GM23248 (cell line): ENCODE data around the gene TEX261. TPM values are rescaled to one million over a fixed set of nuclear protein-coding genes. Genes with fewer than 3 reads are reported as not detected.

ENCODE experiments used
- DNase-seq: peaks from one replicate; pipeline ENCODE4 v3.0.0-alpha.2; 2015
- H2AFZ ChIP-seq: fragments of 200-600 bp; sonication (generic); 2 replicates; pipeline ENCODE4 v1.6.1; 2016; ENCODE audit warnings: antibody characterized with exemption
- H3F3A ChIP-seq: fragments of 200-600 bp; sonication (generic); 2 replicates; pipeline ENCODE4 v1.6.1; 2016; ENCODE audit warnings: mild to moderate bottlenecking, antibody characterized with exemption, mixed run types; ENCODE audit not compliant: insufficient read depth
- H3K27ac ChIP-seq: fragments of 200-600 bp; sonication (generic); 2 replicates; pipeline ENCODE4 v1.5.1; 2016; ENCODE audit warnings: mild to moderate bottlenecking
- H3K27me3 ChIP-seq: fragments of 200-600 bp; sonication (generic); replicated peaks from 2 replicates; pipeline ENCODE4 v1.6.1; 2016; ENCODE audit warnings: mild to moderate bottlenecking; ENCODE audit not compliant: insufficient read depth
- H3K36me3 ChIP-seq: fragments of 200-600 bp; sonication (generic); 2 replicates; pipeline ENCODE4 v1.6.1; 2016; ENCODE audit warnings: low read depth, mild to moderate bottlenecking
- H3K4me1 ChIP-seq: fragments of 200-600 bp; sonication (generic); 2 replicates; pipeline ENCODE4 v1.6.1; 2016; ENCODE audit warnings: mild to moderate bottlenecking; ENCODE audit not compliant: insufficient read depth
- H3K4me2 ChIP-seq: fragments of 200-600 bp; sonication (generic); one replicate; pipeline ENCODE4 v1.6.1; 2016; ENCODE audit warnings: mild to moderate bottlenecking; ENCODE audit not compliant: unreplicated experiment
- H3K4me3 ChIP-seq: fragments of 200-600 bp; sonication (generic); 2 replicates; pipeline ENCODE4 v1.5.1; 2016; ENCODE audit warnings: mild to moderate bottlenecking
- H3K79me2 ChIP-seq: fragments of 200-600 bp; sonication (generic); 2 replicates; pipeline ENCODE4 v1.6.1; 2016; ENCODE audit warnings: mild to moderate bottlenecking; ENCODE audit not compliant: insufficient read depth
- H3K9ac ChIP-seq: fragments of 200-600 bp; sonication (generic); 2 replicates; pipeline ENCODE4 v1.6.1; 2016; ENCODE audit warnings: mild to moderate bottlenecking
- H3K9me2 ChIP-seq: fragments of 200-600 bp; sonication (generic); 2 replicates; pipeline ENCODE4 v1.6.1; 2016; ENCODE audit warnings: mixed run types, mild to moderate bottlenecking, moderate library complexity; ENCODE audit not compliant: insufficient read depth
- H3K9me3 ChIP-seq: fragments of 200-600 bp; sonication (generic); one replicate; pipeline ENCODE4 v1.6.1; 2017; ENCODE audit warnings: low read depth
- H4K20me1 ChIP-seq: fragments of 200-600 bp; sonication (generic); 2 replicates; pipeline ENCODE4 v1.6.0; 2016; ENCODE audit not compliant: insufficient read depth
- EZH2 ChIP-seq: fragments of 200-600 bp; sonication (generic); IDR thresholded peaks from 2 replicates; pipeline ENCODE4 v1.6.1; 2018; ENCODE audit warnings: antibody characterized with exemption, mild to moderate bottlenecking; ENCODE audit not compliant: insufficient read depth, poor library complexity, severe bottlenecking
- EZH2phosphoT487 ChIP-seq: fragments of 200-600 bp; sonication (generic); IDR thresholded peaks from 2 replicates; pipeline ENCODE4 v1.6.1; 2018; ENCODE audit warnings: antibody characterized with exemption, moderate library complexity, mild to moderate bottlenecking, low read depth; ENCODE audit not compliant: insufficient read depth
- WGBS, 2 experiments: methylation state at CpG; one replicate each; pipeline ENCODE4 v1.1.6; 2015 to 2017; ENCODE audit warnings: low lambda C conversion rate in 2 of 2, low coverage in 1 of 2; ENCODE audit errors: missing lambda C conversion rate in 2 of 2; 5-methylcytosine and 5-hydroxymethylcytosine counted together
- in situ Hi-C: fragments of 300-500 bp; cut with MboI; formaldehyde crosslinking; loops from 2 replicates; pipeline ENCODE4 v1.15.0; 2020
- polyA plus RNA-seq: library from polyadenylated mRNA; unstranded; fragments of >200 nt; fragmentation: Nextera tagmentation; extraction: Ambion mirVana; gene quantifications from 2 replicates; pipeline ENCODE4 v1.2.1, GENCODE V29; 2016
- total RNA-seq: library from RNA; depleted of rRNA; stranded (reverse); fragments of >200 nt; shearing (Covaris generic); gene quantifications from 2 replicates; pipeline ENCODE4 v1.2.3, GENCODE V29; 2014

TEX261 gene
- total and polyA plus RNA-seq, 2 experiments from 2014 or later, result 54.1 to 64.1 TPM

- TF ChIP-seq EZH2phosphoT487 (no peak), EZH2 (no peak)
- in situ Hi-C loops, result no loop called here
These were observed 11.7 kb upstream of the TEX261 start for GRCh38 chr2:71006323-71006722.

GRCh38 chr2:71005271-71006202, 10.9 kb upstream of the TEX261 start:
- H3F3A ChIP-seq, result no peaks in the 10 kb centered on the region
- H3K9me2 ChIP-seq, result no peaks in the 10 kb centered on the region
- H3K4me1 ChIP-seq, result peaks cover 3% of the 10 kb centered on the region; the same call in 1 of the 2 replicates
- 63 to 64% methylated on average over 10 of the region's 10 CpGs for WGBS, 2 experiments
- no peaks in the 10 kb centered on the region for H3K79me2 ChIP-seq
- 0 out of 2 replicates have a peak, but pooled peaks cover 3% of the 10 kb centered on the region for H3K27me3 ChIP-seq
- no peaks in the 10 kb centered on the region for H3K9me3 ChIP-seq
- no peak overlapping the region for H3K9ac ChIP-seq
- no peaks in the 10 kb centered on the region for H3K36me3 ChIP-seq
- DNase-seq, result no peak
- no peak overlapping the region for H3K27ac ChIP-seq
- TF ChIP-seq EZH2 (no peak), EZH2phosphoT487 (no peak)
- in situ Hi-C loops, result no loop called here
- no peak overlapping the region for H3K4me3 ChIP-seq
- no peak overlapping the region for H3K4me2 ChIP-seq
- no peaks in the 10 kb centered on the region for H4K20me1 ChIP-seq
- H2AFZ ChIP-seq, result no peak overlapping the region

More at GRCh38 chr2:71006323-71006722, 11.7 kb upstream of the TEX261 start:
- H3K36me3 ChIP-seq, result no peaks in the 10 kb centered on the region
- no peak overlapping the region for H3K4me2 ChIP-seq
- no peaks in the 10 kb centered on the region for H3K4me1 ChIP-seq
- H3K79me2 ChIP-seq, result no peaks in the 10 kb centered on the region
- no peaks in the 10 kb centered on the region for H3F3A ChIP-seq
- 0 to 7% methylated on average over 2 of the region's 2 CpGs for WGBS, 2 experiments
- H3K9me3 ChIP-seq, result no peaks in the 10 kb centered on the region
- no peak overlapping the region for H2AFZ ChIP-seq
- no peaks in the 10 kb centered on the region for H3K9me2 ChIP-seq
- H3K27ac ChIP-seq, result no peak overlapping the region
- H4K20me1 ChIP-seq, result no peaks in the 10 kb centered on the region
- no peak for DNase-seq
- peaks cover 4% of the 10 kb centered on the region; the same call in 1 of the 2 replicates for H3K27me3 ChIP-seq
- no peak overlapping the region for H3K4me3 ChIP-seq
- H3K9ac ChIP-seq, result no peak overlapping the region

- no peak overlapping the region for H3K9ac ChIP-seq
- no peak overlapping the region for H2AFZ ChIP-seq
- no peak for DNase-seq
- H3K9me2 ChIP-seq, result no peaks in the 10 kb centered on the region
- WGBS, 2 experiments, result 53 to 57% methylated on average over 6 of the region's 6 CpGs
- TF ChIP-seq EZH2phosphoT487 (no peak), EZH2 (no peak)
- peaks cover 3% of the 10 kb centered on the region; the same call in 1 of the 2 replicates for H3K4me1 ChIP-seq
- H3K27me3 ChIP-seq, result 0 out of 2 replicates have a peak, but pooled peaks cover 3% of the 10 kb centered on the region
- H3K27ac ChIP-seq, result no peak overlapping the region
- H3K9me3 ChIP-seq, result no peaks in the 10 kb centered on the region
- H3K4me3 ChIP-seq, result no peak overlapping the region
- in situ Hi-C loops, result no loop called here
- no peaks in the 10 kb centered on the region for H3K36me3 ChIP-seq
- no peak overlapping the region for H3K4me2 ChIP-seq
- no peaks in the 10 kb centered on the region for H3F3A ChIP-seq
- H4K20me1 ChIP-seq, result no peaks in the 10 kb centered on the region
- no peaks in the 10 kb centered on the region for H3K79me2 ChIP-seq
These were observed 10.2 kb upstream of the TEX261 start for GRCh38 chr2:71004857-71005256.

GRCh38 chr2:71003966-71004755, 9.5 kb upstream of the TEX261 start:
- H3K9me2 ChIP-seq, result no peaks in the 10 kb centered on the region
- no peak overlapping the region for H3K27ac ChIP-seq
- no peaks in the 10 kb centered on the region for H4K20me1 ChIP-seq
- H3K79me2 ChIP-seq, result no peaks in the 10 kb centered on the region
- H3K36me3 ChIP-seq, result no peaks in the 10 kb centered on the region
- H2AFZ ChIP-seq, result no peak overlapping the region
- H3K9me3 ChIP-seq, result no peaks in the 10 kb centered on the region
- no peak overlapping the region for H3K9ac ChIP-seq
- no peak for DNase-seq
- peaks cover 3% of the 10 kb centered on the region; the same call in 1 of the 2 replicates for H3K4me1 ChIP-seq
- TF ChIP-seq EZH2 (no peak), EZH2phosphoT487 (no peak)
- no peak overlapping the region for H3K4me3 ChIP-seq
- in situ Hi-C loops, result no loop called here
- 48 to 52% methylated on average over 11 of the region's 11 CpGs for WGBS, 2 experiments
- H3F3A ChIP-seq, result no peaks in the 10 kb centered on the region
- no peak overlapping the region for H3K4me2 ChIP-seq
- 0 out of 2 replicates have a peak, but pooled peaks cover 3% of the 10 kb centered on the region for H3K27me3 ChIP-seq
